Activated T-helper 1 cell treated with anti-CD3 and anti-CD28 coated beads, Interleukin-12 subunit alpha, Interleukin-12 subunit beta, Interleukin-2, Interleukin-4 antibody, amounts not matched to agents 30 ng/mL and 10 ng/mL and 1 ng/mL, durations not matched to agents 14 hours and 24 hours and 36 hours (primary cell): ENCODE data around the gene CDK19. TPM values are rescaled to one million over a fixed set of nuclear protein-coding genes. Genes with fewer than 3 reads are reported as not detected.

Source experiments
- DNase-seq: peaks from one replicate; pipeline ENCODE4 v3.0.0; 2021; ENCODE audit warnings: low spot score
- H3K27ac Mint-ChIP-seq: one replicate; pipeline ENCODE4 v1.8.0; 2021; ENCODE audit warnings: mild to moderate bottlenecking, mixed read lengths
- H3K27me3 Mint-ChIP-seq: one replicate; pipeline ENCODE4 v1.8.0; 2022; ENCODE audit warnings: mild to moderate bottlenecking, moderate library complexity, mixed read lengths; ENCODE audit not compliant: insufficient read depth
- H3K36me3 Mint-ChIP-seq: one replicate; pipeline ENCODE4 v1.8.0; 2021; ENCODE audit warnings: low read depth, mixed read lengths
- H3K4me1 Mint-ChIP-seq: one replicate; pipeline ENCODE4 v1.8.0; 2021; ENCODE audit warnings: low read depth, mixed read lengths
- H3K4me3 Mint-ChIP-seq: one replicate; pipeline ENCODE4 v1.8.0; 2021; ENCODE audit warnings: mild to moderate bottlenecking, moderate library complexity, mixed read lengths
- H3K9me3 Mint-ChIP-seq: one replicate; pipeline ENCODE4 v1.8.0; 2021; ENCODE audit warnings: mixed read lengths
- intact Hi-C: fragments of 100-400 bp; cut with micrococcal nuclease; formaldehyde crosslinking; loops from one replicate; pipeline ENCODE4 v1.15.1; 2024
- total RNA-seq: library from RNA; stranded (reverse); gene quantifications from 2 replicates; pipeline ENCODE4 v1.2.3, GENCODE V29; 2022

The CDK19 gene
- total RNA-seq, 1 donor from 2014 or later = 12.4 TPM

- Mint-ChIP-seq H3K36me3 (no peaks in the 10 kb centered on the region), H3K9me3 (no peaks in the 10 kb centered on the region), H3K27me3 (no peaks in the 10 kb centered on the region), H3K4me3 (no peak overlapping the region), H3K27ac (no peak overlapping the region), H3K4me1 (peaks cover 14% of the 10 kb centered on the region)
- no peak for DNase-seq
- intact Hi-C loops = loop anchor here (1.0 to 2.0 kb wide), 10 partner anchors 134 to 529 kb away; partner anchors contain the start of genes AMD1, CDK19, GTF3C6 and RPF2
Observed at GRCh38 chr6:110681543-110682459, 133.5 kb downstream of the CDK19 start.

DNA sequence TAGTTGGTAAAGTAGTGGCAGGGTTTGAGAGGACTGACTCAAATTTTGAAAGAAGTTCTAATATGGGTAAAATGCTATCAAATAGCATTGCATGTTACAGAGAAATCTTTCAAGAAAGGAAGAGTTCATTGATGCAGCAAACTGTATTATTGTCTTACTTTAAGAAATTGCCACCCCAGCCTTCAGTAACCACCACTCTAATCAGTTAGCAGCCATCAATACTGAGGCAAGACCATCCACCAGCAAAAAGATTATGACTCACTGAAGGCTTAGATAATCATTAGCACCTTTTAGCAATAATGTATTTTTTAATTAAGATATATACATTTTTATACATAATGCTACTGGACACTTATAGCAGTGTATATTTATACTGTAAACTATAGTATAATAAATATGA, 138.9 kb downstream of the CDK19 start:
- Mint-ChIP-seq H3K36me3 (peaks cover 5% of the 10 kb centered on the region), H3K4me3 (no peak overlapping the region), H3K4me1 (peaks cover under 1% of the 10 kb centered on the region), H3K9me3 (no peaks in the 10 kb centered on the region), H3K27me3 (no peaks in the 10 kb centered on the region), H3K27ac (no peak overlapping the region)
- intact Hi-C loops = no loop called here
- DNase-seq = no peak

DNA sequence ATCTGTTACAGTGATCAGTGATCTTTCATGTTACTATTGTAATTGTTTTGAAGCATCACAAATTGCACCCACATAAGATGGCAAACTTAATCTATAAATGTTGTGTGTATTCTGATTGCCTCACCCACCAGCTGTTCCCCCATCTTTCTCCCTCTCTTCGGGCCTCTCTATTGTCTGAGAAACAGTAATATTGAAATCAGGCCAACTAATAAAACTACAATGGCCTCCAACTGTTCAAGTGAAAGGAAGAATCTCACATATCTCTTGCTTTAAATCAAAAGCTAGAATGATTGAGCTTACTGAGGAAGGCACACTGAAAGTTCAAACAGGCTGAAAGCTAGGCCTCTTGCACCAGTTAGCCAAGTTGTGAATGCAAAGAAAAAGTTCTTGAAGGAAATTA, 141.2 kb downstream of the CDK19 start:
- Mint-ChIP-seq H3K4me3 (no peak overlapping the region), H3K9me3 (no peaks in the 10 kb centered on the region), H3K27me3 (no peaks in the 10 kb centered on the region), H3K36me3 (peaks cover 7% of the 10 kb centered on the region), H3K27ac (no peak overlapping the region), H3K4me1 (no peaks in the 10 kb centered on the region)
- no peak for DNase-seq
- intact Hi-C loops = no loop called here

- Mint-ChIP-seq H3K36me3 (peaks cover 7% of the 10 kb centered on the region), H3K27ac (no peak overlapping the region), H3K9me3 (no peaks in the 10 kb centered on the region), H3K4me1 (no peaks in the 10 kb centered on the region), H3K4me3 (no peak overlapping the region), H3K27me3 (no peaks in the 10 kb centered on the region)
- intact Hi-C loops = no loop called here
- no peak for DNase-seq
Observed at GRCh38 chr6:110672122-110672521, 143.1 kb downstream of the CDK19 start.

DNA sequence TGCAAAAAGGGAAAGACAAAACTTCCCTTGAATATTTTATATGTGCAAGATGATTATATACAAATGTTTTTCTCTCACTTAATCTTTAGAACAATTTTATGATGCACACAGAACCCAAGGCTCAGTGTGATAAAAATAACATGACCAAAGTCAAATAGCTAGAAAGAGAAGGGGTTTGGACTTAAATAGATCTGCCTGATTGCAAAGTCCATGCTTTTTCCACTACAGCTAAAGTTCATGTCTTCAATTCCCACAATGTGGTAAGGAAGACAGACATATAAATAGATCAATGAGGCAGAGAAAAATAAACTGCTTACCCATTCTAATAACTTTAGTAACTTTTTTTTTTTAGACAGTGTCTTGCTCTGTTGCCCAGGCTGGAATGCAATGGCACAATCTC, 143.8 kb downstream of the CDK19 start:
- H3K36me3 Mint-ChIP-seq = peaks cover 8% of the 10 kb centered on the region
- no peak for DNase-seq
- H3K27ac Mint-ChIP-seq = no peak overlapping the region
- intact Hi-C loops = no loop called here
- H3K4me3 Mint-ChIP-seq = no peak overlapping the region
- H3K27me3 Mint-ChIP-seq = no peaks in the 10 kb centered on the region
- H3K9me3 Mint-ChIP-seq = no peaks in the 10 kb centered on the region
- H3K4me1 Mint-ChIP-seq = no peaks in the 10 kb centered on the region

GRCh38 chr6:110665600-110665999, 149.7 kb downstream of the CDK19 start:
- peaks cover 14% of the 10 kb centered on the region for H3K36me3 Mint-ChIP-seq
- no peak overlapping the region for H3K27ac Mint-ChIP-seq
- H3K9me3 Mint-ChIP-seq = no peaks in the 10 kb centered on the region
- intact Hi-C loops = no loop called here
- no peak for DNase-seq
- H3K4me3 Mint-ChIP-seq = no peak overlapping the region
- H3K27me3 Mint-ChIP-seq = no peaks in the 10 kb centered on the region
- no peaks in the 10 kb centered on the region for H3K4me1 Mint-ChIP-seq

DNA sequence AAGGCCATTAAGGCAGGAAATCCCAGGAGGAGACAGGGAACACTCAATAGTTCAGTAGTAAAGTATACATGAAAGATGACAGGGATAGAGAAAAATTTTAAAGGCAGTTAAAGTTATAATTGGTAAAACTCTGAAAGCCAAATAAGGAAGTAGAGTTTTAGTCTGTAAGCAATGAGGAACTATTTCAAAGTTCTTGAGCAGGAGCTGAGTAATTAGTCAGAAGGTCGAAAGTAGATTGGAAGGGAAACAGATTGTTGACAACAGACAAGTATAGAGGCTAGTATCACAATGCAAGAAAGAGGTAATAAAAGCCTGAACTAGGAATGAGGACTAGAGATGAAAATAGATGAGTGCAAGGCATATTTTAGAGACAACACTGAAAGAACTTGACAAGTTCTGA, 150.3 kb downstream of the CDK19 start:
- intact Hi-C loops = no loop called here
- H3K4me3 Mint-ChIP-seq = no peak overlapping the region

DNA sequence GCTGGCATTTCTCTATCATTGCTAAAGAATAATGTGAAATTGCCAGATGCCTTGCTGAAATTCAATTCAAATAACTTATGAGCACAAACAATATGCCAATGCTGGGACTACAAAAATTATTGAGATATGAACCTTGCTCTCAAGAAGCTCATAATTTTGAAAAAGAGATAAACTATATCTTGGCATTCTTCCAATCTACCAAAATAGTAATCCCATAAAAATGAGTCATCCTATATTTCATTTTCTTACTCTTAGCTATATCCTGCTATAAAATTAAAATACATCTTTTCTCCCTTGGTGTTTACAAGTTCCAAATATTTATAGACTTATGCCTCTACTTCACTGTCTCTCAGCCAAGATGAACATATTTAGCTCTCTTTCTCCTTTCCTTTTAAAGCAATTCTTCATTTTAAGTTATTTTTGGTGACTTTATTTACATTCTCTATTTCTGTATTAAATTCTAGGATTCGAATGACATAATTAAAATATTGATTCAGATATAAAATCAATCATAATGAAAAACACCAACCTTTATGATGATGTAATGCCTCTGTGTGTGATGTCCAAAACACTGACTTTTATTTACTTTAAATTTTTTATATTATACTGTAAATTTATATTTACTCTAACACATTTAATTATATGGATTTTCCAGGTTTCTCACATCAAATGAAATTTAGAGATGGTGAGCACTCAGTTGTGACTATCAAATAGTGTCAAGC, 152.6 kb downstream of the CDK19 start:
- intact Hi-C loops = no loop called here
- Mint-ChIP-seq H3K4me1 (no peaks in the 10 kb centered on the region), H3K9me3 (no peaks in the 10 kb centered on the region), H3K4me3 (no peak overlapping the region), H3K27ac (no peak overlapping the region), H3K27me3 (no peaks in the 10 kb centered on the region), H3K36me3 (peaks cover 13% of the 10 kb centered on the region)
- DNase-seq = no peak

More for the DNA sequence above, 150.3 kb downstream of the CDK19 start:
- no peak for DNase-seq
- Mint-ChIP-seq H3K27me3 (no peaks in the 10 kb centered on the region), H3K36me3 (peaks cover 11% of the 10 kb centered on the region), H3K9me3 (no peaks in the 10 kb centered on the region), H3K4me1 (no peaks in the 10 kb centered on the region), H3K27ac (no peak overlapping the region)

- Mint-ChIP-seq H3K36me3 (peaks cover 11% of the 10 kb centered on the region), H3K4me1 (no peaks in the 10 kb centered on the region), H3K9me3 (no peaks in the 10 kb centered on the region), H3K27ac (no peak overlapping the region), H3K4me3 (no peak overlapping the region), H3K27me3 (no peaks in the 10 kb centered on the region)
- DNase-seq = no peak
- intact Hi-C loops = no loop called here
Observed at GRCh38 chr6:110661414-110661813, 153.9 kb downstream of the CDK19 start.

- H3K36me3 Mint-ChIP-seq = peaks cover 12% of the 10 kb centered on the region
- no peak overlapping the region for H3K27ac Mint-ChIP-seq
- intact Hi-C loops = no loop called here
- no peak overlapping the region for H3K4me3 Mint-ChIP-seq
- H3K27me3 Mint-ChIP-seq = no peaks in the 10 kb centered on the region
- H3K4me1 Mint-ChIP-seq = no peaks in the 10 kb centered on the region
- no peak for DNase-seq
- no peaks in the 10 kb centered on the region for H3K9me3 Mint-ChIP-seq
Observed at GRCh38 chr6:110660066-110660655, 155.1 kb downstream of the CDK19 start.

GRCh38 chr6:110658631-110659211, 156.5 kb downstream of the CDK19 start:
- intact Hi-C loops = no loop called here
- H3K27me3 Mint-ChIP-seq = no peaks in the 10 kb centered on the region
- peaks cover 4% of the 10 kb centered on the region for H3K36me3 Mint-ChIP-seq
- H3K4me1 Mint-ChIP-seq = no peaks in the 10 kb centered on the region
- H3K9me3 Mint-ChIP-seq = no peaks in the 10 kb centered on the region
- no peak overlapping the region for H3K4me3 Mint-ChIP-seq
- no peak overlapping the region for H3K27ac Mint-ChIP-seq
- DNase-seq = no peak

DNA sequence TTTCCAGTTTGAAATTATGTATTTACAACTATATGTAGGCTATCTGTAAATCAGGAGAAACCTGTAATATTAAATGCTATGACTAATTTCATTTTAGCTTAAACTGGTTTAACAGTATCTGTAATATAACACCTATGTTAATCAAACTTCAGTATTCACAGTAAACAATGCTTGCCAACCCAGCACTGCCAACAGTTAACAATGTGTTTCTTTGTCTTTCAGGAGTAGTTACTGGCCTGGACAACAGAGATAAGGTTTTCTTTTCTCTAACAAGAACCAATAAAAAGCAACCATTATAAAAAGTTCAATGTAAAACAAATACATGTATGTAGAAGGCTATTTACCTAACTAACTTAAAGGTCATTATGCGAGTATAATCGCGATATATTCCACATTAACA, 158.8 kb downstream of the CDK19 start:
- Mint-ChIP-seq H3K27me3 (no peaks in the 10 kb centered on the region), H3K4me1 (no peaks in the 10 kb centered on the region), H3K9me3 (no peaks in the 10 kb centered on the region), H3K4me3 (no peak overlapping the region), H3K36me3 (peaks cover 4% of the 10 kb centered on the region), H3K27ac (no peak overlapping the region)
- no peak for DNase-seq
- intact Hi-C loops = no loop called here

DNA sequence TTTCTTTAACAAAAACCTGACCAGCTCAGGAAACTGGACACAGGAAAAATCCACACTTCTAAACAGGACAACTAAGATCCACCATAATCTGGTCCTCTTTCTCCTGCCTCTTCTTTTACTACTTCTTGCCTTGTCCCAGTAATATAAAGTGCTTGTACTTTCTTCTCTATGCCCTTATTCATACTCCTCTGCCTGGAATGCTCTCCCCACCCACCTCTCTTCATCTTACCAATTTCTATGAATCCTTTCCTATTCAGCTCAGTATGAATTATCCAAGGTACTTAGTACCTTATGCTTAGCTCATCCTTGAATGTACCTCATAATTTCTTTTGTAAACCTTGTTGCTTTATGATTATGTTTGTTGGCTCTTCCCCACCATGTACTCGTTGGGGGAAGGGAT, 159.4 kb downstream of the CDK19 start:
- H3K27ac Mint-ChIP-seq = no peak overlapping the region
- no peak overlapping the region for H3K4me3 Mint-ChIP-seq
- no peaks in the 10 kb centered on the region for H3K27me3 Mint-ChIP-seq
- DNase-seq = no peak
- intact Hi-C loops = no loop called here
- peaks cover 5% of the 10 kb centered on the region for H3K36me3 Mint-ChIP-seq
- H3K9me3 Mint-ChIP-seq = no peaks in the 10 kb centered on the region
- H3K4me1 Mint-ChIP-seq = no peaks in the 10 kb centered on the region
